Measurements from ENCODE around the gene LIN54. TPM values are rescaled to one million over a fixed set of nuclear protein-coding genes. Genes with fewer than 3 reads are reported as not detected.
"Not testable (repeated sequence)": the region's sequence is repeated elsewhere in the genome, so short reads cannot be mapped to it uniquely, and the experiment has no call there.

Gene LIN54
- total RNA-seq, 8 experiments from 2014 or later: 9.5 to 43.0 (median 14.4) TPM

DNA sequence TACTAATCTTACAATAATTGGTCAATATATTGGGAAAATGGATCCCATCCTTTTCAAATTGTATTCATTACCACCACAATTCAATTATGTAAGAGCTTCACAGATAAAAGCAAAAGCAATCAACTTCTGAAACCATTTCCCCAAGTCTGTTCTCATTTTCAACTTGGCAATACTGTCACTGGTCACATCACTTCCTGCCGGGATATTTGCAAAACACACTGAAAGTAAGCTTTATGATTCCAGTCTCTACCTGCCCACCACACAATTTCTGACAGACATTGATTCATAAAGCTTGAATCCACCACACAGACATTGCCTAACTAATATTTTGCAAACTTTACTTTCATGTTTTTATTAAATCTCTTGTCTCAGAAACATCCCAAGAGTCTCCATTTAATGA lies 53.6 kb downstream of the LIN54 start:
- WGBS, 10 experiments: 89 to 100% (median 100%) methylated on average over 1 of the region's 1 CpG; no CpG with 5 or more reads in 3 of the 10 experiments
- H3K4me1 ChIP-seq (replicated peaks in 1 of 2): no peaks in the 10 kb centered on the region
- in situ Hi-C loops (cut with MboI; ENCODE audit: low pct_unique_long_range_greater_than_20kb in 2 of 9, low sequenced_read_pairs in 9 of 9, unreplicated experiment in 9 of 9): no loop called here
- no peak overlapping the region for H3K27ac ChIP-seq
- H3K4me3 ChIP-seq: no peak overlapping the region
- ATAC-seq (replicated peaks in 6 of 8): no peak

DNA sequence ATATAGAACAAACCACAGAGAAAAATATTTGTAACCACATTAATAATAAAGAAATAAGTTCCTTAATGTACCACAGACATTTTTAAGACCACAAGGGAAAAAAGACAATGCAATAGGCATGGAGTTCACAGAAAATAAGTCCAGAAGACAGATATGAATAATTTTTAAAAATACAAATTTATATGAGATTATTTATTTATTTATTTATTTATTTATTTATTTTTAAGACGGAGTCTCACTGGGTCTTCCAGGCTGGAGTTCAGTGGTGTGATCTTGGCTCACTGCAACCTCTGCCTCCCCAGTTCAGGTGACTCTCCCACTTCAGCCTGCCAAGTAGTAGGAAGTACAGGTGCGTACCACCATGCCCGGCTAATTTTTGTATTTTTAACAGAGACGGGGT lies 56.4 kb downstream of the LIN54 start:
- Histone ChIP-seq H3K27ac (no peak overlapping the region), H3K4me1 (replicated peaks in 1 of 2) (no peaks in the 10 kb centered on the region), H3K4me3 (no peak overlapping the region)
- in situ Hi-C loops (cut with MboI; ENCODE audit: low pct_unique_long_range_greater_than_20kb in 2 of 9, low sequenced_read_pairs in 9 of 9, unreplicated experiment in 9 of 9): no loop called here
- WGBS, 10 experiments: 60 to 100% (median 96%) methylated on average over 1 to 4 of the region's 4 CpGs; no CpG with 5 or more reads in 1 of the 10 experiments
- no peak for ATAC-seq (replicated peaks in 6 of 8)

DNA sequence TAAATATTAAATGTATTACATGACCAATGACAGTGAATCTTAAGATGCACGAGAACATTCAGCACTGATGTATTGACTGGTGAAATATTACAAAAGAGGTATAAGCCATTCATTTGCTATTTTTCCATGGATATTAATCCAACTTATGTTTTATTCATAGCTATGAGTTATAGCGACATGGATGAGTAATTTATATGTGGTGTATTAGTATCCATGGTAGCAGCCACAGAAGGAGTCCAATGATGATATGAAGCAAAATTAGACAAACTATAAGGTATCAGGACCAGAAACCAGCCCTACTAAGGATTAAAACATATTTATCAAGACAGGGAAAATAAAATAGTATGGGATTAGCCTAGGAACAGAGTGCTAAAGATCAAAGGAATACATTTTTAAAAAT lies 59.4 kb downstream of the LIN54 start:
- in situ Hi-C loops (cut with MboI; ENCODE audit: low pct_unique_long_range_greater_than_20kb in 2 of 9, low sequenced_read_pairs in 9 of 9, unreplicated experiment in 9 of 9): no loop called here
- H3K4me1 ChIP-seq (replicated peaks in 1 of 2): no peaks in the 10 kb centered on the region
- H3K27ac ChIP-seq: no peak overlapping the region
- no peak for ATAC-seq (replicated peaks in 6 of 8)
- no peak overlapping the region for H3K4me3 ChIP-seq
- WGBS, 10 experiments: 67 to 100% (median 88%) methylated on average over 2 of the region's 2 CpGs; no CpG with 5 or more reads in 1 of the 10 experiments

DNA sequence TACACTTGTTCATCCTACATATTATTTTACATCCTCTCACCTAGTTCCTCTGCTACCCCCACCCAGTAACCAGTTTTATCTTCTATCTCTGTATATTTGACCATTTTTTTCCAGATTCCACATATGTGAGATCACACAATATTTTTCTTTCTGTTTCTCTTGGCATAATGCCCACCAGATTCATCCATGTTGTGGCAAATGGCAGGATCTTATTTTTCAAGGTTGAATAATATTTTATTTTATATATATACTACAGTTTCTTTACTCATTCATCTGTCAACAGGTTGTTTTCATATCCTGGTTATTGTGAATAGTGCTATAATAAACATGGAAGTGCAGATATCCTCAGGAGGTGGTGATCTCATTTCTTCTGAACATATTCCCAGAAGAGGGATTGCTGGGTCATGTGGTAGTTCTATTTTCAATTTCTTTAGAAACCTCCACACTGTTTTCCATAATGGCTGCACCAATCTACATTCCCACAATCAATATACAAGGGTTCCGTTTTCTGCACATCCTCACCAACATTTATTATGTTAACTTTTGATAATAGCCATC lies 61.9 kb downstream of the LIN54 start:
- Histone ChIP-seq H3K4me3 (no peak overlapping the region), H3K4me1 (replicated peaks in 1 of 2) (no peaks in the 10 kb centered on the region), H3K27ac (no peak overlapping the region)
- in situ Hi-C loops (cut with MboI; ENCODE audit: low pct_unique_long_range_greater_than_20kb in 2 of 9, low sequenced_read_pairs in 9 of 9, unreplicated experiment in 9 of 9): no loop called here
- peak in 3 of 8 experiments; percentile 13 to 63 (median 34) for ATAC-seq (replicated peaks in 6 of 8)
- WGBS, 10 experiments: 60 to 100% (median 100%) methylated on average over 1 of the region's 1 CpG; no CpG with 5 or more reads in 3 of the 10 experiments

DNA sequence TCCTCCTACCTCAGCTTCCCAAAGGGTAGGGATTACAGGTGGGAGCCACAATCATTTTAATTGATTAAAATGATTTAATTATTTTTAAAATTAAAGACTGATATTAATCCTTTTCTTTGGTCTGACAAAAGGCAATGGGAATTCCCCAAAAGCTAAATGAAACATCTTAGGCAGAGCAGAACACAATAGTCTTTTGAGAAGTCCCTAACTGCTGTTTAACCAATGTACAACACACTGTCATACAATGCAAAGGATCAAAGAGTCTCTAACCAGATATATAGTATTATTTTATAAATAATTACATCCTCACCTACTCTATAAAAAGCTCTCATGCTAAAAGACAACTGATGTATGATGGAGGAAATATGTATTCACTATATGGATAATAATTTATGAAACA lies 63.1 kb downstream of the LIN54 start:
- Histone ChIP-seq H3K4me3 (no peak overlapping the region), H3K27ac (no peak overlapping the region), H3K4me1 (replicated peaks in 1 of 2) (no peaks in the 10 kb centered on the region)
- in situ Hi-C loops (cut with MboI; ENCODE audit: low pct_unique_long_range_greater_than_20kb in 2 of 9, low sequenced_read_pairs in 9 of 9, unreplicated experiment in 9 of 9): no loop called here
- ATAC-seq (replicated peaks in 6 of 8): no peak

DNA sequence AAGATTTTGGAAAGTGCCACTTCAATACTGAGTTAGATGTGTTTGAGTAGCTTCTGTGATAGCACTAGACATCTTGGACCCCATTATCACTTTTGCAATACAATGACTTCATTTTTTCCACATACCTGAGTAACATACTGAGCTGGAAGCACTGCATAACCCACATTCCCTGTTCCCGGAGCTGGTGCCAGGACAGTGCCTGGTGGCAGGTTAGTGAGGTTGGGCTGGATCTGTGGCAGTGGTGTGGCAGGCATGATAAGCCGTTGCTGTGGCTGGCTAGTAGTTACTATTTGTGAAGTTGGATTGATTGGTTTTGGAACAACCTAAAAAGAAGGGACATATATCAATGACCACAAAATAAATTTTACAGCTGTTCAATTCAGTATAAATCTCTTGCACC lies 71.2 kb downstream of the LIN54 start:
- in situ Hi-C loops (cut with MboI; ENCODE audit: low pct_unique_long_range_greater_than_20kb in 2 of 9, low sequenced_read_pairs in 9 of 9, unreplicated experiment in 9 of 9): no loop called here
- Histone ChIP-seq H3K27ac (no peak overlapping the region), H3K4me3 (no peak overlapping the region), H3K4me1 (replicated peaks in 1 of 2) (no peaks in the 10 kb centered on the region)
- 80 to 100% (median 90%) methylated on average over 1 of the region's 2 CpGs; no CpG with 5 or more reads in 6 of the 10 experiments for whole genome bisulfite sequencing, 10 experiments
- no peak for ATAC-seq (replicated peaks in 6 of 8)

DNA sequence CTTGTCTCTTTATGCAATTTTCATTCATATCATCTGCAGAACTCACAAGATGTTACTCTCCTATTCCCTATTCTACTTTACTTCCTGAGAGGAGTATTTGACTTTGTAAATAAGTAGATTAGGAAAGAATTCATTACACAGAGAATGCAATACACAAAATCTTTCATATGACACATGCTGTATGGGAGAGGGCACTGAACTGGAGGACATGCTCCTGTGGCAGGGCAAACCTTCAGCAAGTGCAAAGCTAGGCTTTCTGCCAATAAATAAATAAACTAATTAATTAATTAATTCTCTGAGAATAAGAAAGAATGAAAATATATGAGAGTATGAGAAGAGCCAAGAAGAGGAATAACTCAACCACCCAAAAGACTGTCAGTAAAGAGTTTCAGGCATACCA lies 76.2 kb downstream of the LIN54 start:
- Histone ChIP-seq H3K27ac (no peak overlapping the region), H3K4me3 (no peak overlapping the region), H3K4me1 (replicated peaks in 1 of 2) (no peaks in the 10 kb centered on the region)
- in situ Hi-C loops (cut with MboI; ENCODE audit: low pct_unique_long_range_greater_than_20kb in 2 of 9, low sequenced_read_pairs in 9 of 9, unreplicated experiment in 9 of 9): no loop called here
- no peak for ATAC-seq (replicated peaks in 6 of 8)

DNA sequence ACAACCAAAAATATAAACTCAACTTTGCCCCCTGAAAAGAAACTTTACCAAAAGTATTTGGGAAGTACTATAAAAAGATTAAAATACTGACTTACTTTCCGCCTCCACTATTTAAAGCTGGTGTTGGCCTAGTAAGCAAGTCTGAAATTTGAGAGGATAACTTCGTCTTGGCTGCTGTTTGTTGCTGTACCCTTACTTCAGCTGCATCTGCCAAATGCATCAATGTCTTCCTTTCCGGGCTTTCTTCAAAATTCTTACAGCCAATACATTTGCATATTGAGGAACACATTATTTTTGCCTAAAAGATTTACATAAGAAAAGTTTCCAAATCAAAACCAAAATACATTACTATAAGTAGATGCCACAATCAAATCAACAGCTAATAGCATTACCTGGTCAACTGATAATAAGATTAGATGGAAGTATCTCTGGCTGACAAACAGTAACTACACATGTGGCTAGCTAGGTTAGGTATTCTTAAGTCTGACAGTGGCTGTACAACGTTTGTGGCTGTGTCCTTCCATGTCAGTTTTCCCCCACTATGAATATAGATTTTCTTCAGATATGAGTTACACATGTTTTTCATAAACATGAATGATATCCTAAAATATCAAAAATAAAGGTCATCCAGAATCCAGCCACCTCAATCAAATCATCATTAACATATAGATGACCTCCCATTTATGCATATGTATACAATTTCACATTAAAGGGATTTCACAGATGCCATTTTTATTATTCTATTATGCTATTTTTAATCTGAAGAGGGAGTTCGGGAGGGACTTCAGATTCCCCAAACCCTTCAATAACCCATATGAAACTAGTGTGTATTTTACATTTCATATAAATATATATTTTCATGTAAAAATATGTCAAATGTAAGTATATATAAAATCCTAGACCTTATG lies 79.5 kb downstream of the LIN54 start:
- peak in 3 of 8 experiments; percentile 52 to 73 (median 56) for ATAC-seq (replicated peaks in 6 of 8)
- H3K4me1 ChIP-seq (replicated peaks in 1 of 2): no peaks in the 10 kb centered on the region
- in situ Hi-C loops (cut with MboI; ENCODE audit: low pct_unique_long_range_greater_than_20kb in 2 of 9, low sequenced_read_pairs in 9 of 9, unreplicated experiment in 9 of 9): no loop called here
- WGBS, 10 experiments: 3 to 100% (median 70%) methylated on average over 1 to 5 of the region's 5 CpGs
- H3K27ac ChIP-seq: no peak overlapping the region
- no peak overlapping the region for H3K4me3 ChIP-seq

DNA sequence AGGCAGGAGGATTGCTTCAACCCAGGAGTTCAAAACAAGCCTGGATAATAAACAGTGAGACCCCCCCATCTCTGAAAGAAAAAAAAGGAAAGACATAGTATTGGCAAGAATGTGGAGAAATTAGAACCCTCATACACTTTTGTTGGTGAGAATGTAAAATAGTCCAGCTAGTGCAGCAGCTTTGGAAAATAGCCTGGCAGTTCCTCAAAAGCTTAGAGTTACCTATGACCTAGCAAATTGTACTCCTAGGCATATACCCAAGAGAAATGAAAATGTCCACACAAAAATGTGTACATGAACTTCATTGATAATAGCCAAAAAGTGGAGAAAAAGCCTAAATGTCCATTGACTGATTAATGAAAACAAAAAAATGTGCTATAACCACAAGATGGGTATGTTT lies 88.8 kb downstream of the LIN54 start:
- in situ Hi-C loops (cut with MboI; ENCODE audit: low pct_unique_long_range_greater_than_20kb in 2 of 9, low sequenced_read_pairs in 9 of 9, unreplicated experiment in 9 of 9): no loop called here
- no peak for ATAC-seq (replicated peaks in 6 of 8)
- Histone ChIP-seq H3K4me1 (replicated peaks in 1 of 2) (peaks cover 0 to 5% of the 10 kb centered on the region in 2 donors), H3K4me3 (no peak overlapping the region), H3K27ac (no peak overlapping the region)

DNA sequence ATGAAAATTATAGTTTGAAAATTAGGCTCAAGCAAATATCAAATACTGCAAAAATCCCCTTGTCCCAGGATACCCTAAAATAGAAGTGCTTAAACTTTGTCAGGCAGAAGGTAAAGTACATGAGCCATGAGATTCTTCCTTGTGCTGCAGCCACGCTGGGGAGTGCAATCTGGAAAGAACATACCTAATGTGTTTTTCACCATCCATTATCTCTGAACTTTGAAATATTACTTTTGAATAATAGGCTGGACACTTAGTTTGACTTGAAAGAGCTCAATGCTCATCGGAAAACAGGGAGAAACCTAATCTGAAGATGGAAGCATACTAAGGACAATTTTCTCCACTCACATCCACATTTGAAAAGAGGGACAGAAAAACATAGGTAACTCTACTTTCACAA lies 91.2 kb downstream of the LIN54 start:
- peak in 1 of 8 experiments; percentile 11 for ATAC-seq (replicated peaks in 6 of 8)
- Histone ChIP-seq H3K4me3 (no peak overlapping the region), H3K4me1 (replicated peaks in 1 of 2) (peaks cover 0 to 5% of the 10 kb centered on the region in 2 donors), H3K27ac (no peak overlapping the region)
- in situ Hi-C loops (cut with MboI; ENCODE audit: low pct_unique_long_range_greater_than_20kb in 2 of 9, low sequenced_read_pairs in 9 of 9, unreplicated experiment in 9 of 9): no loop called here
- WGBS, 10 experiments: 28 to 89% (median 68%) methylated on average over 1 to 2 of the region's 2 CpGs

DNA sequence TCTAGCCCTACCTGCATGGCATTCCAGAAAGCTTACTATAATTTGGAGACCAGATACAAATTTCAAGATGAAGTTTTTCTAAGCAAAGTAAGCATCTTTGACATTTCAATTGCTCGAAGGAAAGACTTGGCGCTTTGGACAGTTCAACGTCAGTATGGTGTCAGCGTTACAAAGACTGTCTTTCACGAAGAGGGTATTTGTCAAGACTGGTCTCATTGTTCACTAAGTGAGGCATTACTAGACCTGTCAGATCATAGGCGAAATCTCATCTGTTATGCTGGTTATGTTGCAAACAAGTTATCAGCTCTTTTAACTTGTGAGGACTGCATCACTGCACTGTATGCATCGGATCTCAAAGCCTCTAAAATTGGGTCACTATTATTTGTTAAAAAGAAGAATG lies 92.5 kb downstream of the LIN54 start:
- ATAC-seq (replicated peaks in 6 of 8): no peak
- Histone ChIP-seq H3K4me1 (replicated peaks in 1 of 2) (peaks cover 0 to 5% of the 10 kb centered on the region in 2 donors), H3K27ac (no peak overlapping the region), H3K4me3 (no peak overlapping the region)
- in situ Hi-C loops (cut with MboI; ENCODE audit: low pct_unique_long_range_greater_than_20kb in 2 of 9, low sequenced_read_pairs in 9 of 9, unreplicated experiment in 9 of 9): no loop called here
- WGBS, 10 experiments: 64 to 96% (median 83%) methylated on average over 1 to 7 of the region's 7 CpGs; no CpG with 5 or more reads in 1 of the 10 experiments

DNA sequence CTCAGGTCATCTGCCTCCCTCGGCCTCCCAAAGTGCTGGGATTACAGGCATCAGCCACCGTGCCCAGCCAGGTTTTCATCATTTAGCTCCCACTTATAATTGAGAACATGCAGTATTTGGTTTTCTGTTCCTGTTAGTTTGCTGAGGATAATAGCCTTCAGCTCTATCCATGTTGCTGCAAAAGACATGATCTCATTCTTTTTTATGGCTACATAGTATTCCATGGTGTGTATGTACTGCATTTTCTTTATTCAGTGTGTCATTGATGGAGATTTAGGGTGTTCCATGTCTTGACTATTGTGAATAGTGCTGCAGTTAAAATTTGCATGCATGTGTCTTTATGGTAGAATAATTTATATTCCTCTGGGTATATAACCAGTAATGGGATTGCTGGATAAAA lies 96.7 kb downstream of the LIN54 start:
- H3K4me3 ChIP-seq; H3K4me1 ChIP-seq (replicated peaks in 1 of 2); H3K27ac ChIP-seq; in situ Hi-C loops (cut with MboI; ENCODE audit: low pct_unique_long_range_greater_than_20kb in 2 of 9, low sequenced_read_pairs in 9 of 9, unreplicated experiment in 9 of 9); ATAC-seq (replicated peaks in 6 of 8): not testable (repeated sequence)
- 60 to 100% (median 100%) methylated on average over 1 to 2 of the region's 2 CpGs; no CpG with 5 or more reads in 5 of the 10 experiments for whole genome bisulfite sequencing, 10 experiments

DNA sequence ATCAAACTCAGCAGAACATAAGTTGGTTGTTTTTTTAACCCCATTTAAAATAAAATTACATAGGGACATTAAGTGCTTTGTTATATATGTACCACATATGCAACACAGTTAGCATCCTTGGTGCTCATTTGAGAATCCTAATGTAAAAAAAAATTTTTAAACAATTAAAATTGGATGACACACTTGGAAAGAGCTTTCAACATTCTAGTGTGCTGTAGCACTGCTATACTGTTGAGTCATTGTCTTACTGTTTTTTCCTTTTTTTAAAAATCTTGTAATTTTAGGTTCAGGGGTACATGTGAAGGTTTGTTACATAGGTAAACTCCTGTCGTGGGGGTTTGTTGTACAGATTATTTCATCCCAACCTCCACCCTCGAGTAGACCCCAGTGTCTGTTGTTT lies 97.3 kb downstream of the LIN54 start:
- WGBS, 10 experiments: 0 to 50% (median 48%) methylated on average over 1 to 2 of the region's 2 CpGs
- in situ Hi-C loops (cut with MboI; ENCODE audit: low pct_unique_long_range_greater_than_20kb in 2 of 9, low sequenced_read_pairs in 9 of 9, unreplicated experiment in 9 of 9): no loop called here
- ATAC-seq (replicated peaks in 6 of 8): peak in 2 of 8 experiments; percentile 23 to 38

DNA sequence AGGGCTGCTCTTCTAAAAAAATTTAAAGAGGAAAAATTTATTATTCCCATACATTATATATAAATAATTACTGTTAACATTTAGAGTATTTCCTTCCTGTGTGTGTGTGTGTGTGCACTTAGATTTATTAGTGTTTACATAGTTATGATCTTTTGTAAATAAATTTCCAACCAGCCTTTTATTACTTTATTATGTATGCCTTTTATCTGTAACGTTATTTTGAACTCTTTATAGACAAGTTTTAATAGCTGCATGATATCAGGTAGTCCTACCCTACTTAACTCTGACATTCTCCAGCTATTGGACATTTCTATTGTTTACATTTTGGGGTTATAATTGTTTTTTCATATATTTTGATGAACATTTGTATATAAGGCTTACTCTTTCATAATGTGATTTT lies 101.3 kb downstream of the LIN54 start:
- 35 to 100% (median 95%) methylated on average over 1 of the region's 1 CpG; no CpG with 5 or more reads in 2 of the 10 experiments for WGBS, 10 experiments
- in situ Hi-C loops (cut with MboI; ENCODE audit: low pct_unique_long_range_greater_than_20kb in 2 of 9, low sequenced_read_pairs in 9 of 9, unreplicated experiment in 9 of 9): no loop called here
- ATAC-seq (replicated peaks in 6 of 8): no peak
- no peak overlapping the region for H3K4me3 ChIP-seq
- H3K4me1 ChIP-seq (replicated peaks in 1 of 2): no peaks in the 10 kb centered on the region
- no peak overlapping the region for H3K27ac ChIP-seq

More for the DNA sequence above, 97.3 kb downstream of the LIN54 start:
- Histone ChIP-seq H3K27ac (no peak overlapping the region), H3K4me3 (no peak overlapping the region), H3K4me1 (replicated peaks in 1 of 2) (peaks cover 0 to 2% of the 10 kb centered on the region in 2 donors)

Data from motor neuron (in vitro differentiated cells).